Prostate gland (tissue), 2 donors: ENCODE results near the gene ACTL10.

Experiments
- POLR2A ChIP-seq: fragments of 450-650 bp; IDR thresholded peaks from one replicate; pipeline ENCODE4 v1.6.1; 2016; ENCODE audit warnings: antibody characterized with exemption, mild to moderate bottlenecking
- TF ChIP-seq, protein P1 (sequence below), 4 experiments: fragments of 200-600 bp in 2 of 4; fragments of 450-650 bp in 2 of 4; sonication (generic) in 2 of 4; IDR thresholded peaks; 1 replicate in 3 of 4; 2 replicates in 1 of 4; pipeline ENCODE4 v1.5.1; 2016 to 2019; ENCODE audit warnings: antibody characterized with exemption in 4 of 4, mild to moderate bottlenecking in 2 of 4, moderate library complexity in 2 of 4

DNA sequence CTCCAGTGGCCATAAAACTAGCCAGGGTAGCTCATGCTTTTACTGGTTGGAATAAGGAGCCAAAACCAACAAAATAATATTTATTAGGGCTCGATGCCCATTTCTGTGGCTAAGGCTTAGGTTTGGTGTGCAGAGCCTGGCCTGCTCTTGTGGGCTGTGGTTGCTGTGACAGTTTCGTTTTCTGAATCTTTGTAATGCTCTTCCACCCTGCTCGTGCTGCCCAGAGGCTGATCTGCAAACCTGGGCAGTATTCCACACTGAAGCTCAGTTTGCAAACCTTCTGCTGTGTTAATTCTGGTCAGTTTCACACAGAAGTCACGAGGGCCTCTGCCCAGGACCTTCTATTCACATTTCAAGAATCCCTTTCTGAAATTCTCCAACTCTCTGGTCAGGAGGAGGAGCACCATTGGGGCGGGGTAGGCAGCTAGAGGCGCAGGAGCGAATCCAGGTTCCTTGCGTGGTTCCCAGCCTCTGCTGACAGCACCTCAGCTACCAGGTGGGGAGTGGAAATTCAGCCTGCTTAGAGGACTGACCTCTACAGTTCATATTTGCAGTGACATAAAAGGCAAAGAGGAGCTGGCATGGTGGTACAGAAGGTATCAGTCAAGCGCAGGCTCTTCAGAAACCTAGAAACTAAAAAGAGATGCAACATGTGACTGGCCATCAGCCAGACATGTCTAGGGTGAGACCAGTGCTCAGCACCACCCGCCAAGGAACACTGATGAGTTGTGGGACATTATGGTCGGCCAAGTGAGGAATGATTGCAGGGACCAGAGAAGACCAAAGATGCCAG is 18.9 kb upstream of the ACTL10 start:
- TF ChIP-seq, protein P1, sequence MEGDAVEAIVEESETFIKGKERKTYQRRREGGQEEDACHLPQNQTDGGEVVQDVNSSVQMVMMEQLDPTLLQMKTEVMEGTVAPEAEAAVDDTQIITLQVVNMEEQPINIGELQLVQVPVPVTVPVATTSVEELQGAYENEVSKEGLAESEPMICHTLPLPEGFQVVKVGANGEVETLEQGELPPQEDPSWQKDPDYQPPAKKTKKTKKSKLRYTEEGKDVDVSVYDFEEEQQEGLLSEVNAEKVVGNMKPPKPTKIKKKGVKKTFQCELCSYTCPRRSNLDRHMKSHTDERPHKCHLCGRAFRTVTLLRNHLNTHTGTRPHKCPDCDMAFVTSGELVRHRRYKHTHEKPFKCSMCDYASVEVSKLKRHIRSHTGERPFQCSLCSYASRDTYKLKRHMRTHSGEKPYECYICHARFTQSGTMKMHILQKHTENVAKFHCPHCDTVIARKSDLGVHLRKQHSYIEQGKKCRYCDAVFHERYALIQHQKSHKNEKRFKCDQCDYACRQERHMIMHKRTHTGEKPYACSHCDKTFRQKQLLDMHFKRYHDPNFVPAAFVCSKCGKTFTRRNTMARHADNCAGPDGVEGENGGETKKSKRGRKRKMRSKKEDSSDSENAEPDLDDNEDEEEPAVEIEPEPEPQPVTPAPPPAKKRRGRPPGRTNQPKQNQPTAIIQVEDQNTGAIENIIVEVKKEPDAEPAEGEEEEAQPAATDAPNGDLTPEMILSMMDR (IDR thresholded peaks at IDR 0.05), result peak in 1 of 4 experiments; percentile 4
- no peak for TF ChIP-seq POLR2A
